HG02840 (cell line): ENCODE measurements around the gene OR4D10.
"Not testable (repeated sequence)": the region's sequence is repeated elsewhere in the genome, so short reads cannot be mapped to it uniquely, and the experiment has no call there.

Experiments
- ATAC-seq: cut with Tn5 transposase; IDR thresholded peaks from one replicate; pipeline ENCODE4 v1.9.1; 2021; ENCODE audit warnings: mild to moderate bottlenecking, moderate library complexity, moderate number of reproducible peaks; ENCODE audit not compliant: unreplicated experiment, low FRiP score

OR4D10 gene

DNA sequence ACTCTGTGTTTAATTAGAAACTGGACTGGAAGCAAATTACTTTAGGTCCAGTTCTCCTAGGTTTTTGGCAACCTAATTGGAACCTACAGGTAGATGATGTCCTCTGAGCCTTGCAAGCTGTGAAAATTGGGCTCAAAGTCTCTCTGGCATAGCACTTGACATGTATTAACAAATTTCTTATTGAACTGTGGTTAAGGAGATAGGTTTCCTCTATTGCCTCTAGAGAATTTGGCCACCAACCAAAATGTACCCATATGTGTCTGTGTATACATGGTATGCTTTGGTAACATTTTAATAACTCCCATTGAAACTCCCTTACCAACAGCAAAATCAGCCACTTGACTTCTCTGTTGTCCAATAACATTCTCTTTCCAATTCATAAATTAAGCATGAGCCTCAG is at the start of gene OR4D10:
Gene OR4D10 (plus strand): TSS at position 301 of the 400 bp plus-strand sequence. CDS start 4,115 bp downstream, outside the sequence.
- no peak for ATAC-seq

GRCh38 chr11:59423835-59424234 is 49.3 kb upstream of the OR4D10 start:
- no peak for ATAC-seq

DNA sequence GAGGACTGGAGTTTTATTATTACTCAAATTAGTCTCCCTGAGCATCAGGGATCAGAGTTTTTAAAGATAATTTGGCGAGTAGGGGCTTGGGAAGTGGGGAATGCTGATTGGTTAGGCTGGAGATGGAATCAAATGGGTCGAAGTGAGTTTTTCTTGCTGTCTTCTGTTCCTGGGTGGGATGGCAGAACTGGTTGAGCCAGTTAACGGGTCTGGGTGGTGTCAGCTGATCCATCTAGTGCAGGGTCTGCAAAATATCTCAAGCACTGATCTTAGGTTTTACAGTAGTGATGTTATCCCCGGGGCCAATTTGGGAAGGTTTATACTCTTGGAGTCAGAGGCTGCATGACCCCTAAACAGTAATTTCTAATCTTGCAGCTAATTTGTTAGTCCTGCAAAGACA is 48.0 kb upstream of the OR4D10 start:
- ATAC-seq, result no peak

GRCh38 chr11:59426361-59427067 is 46.6 kb upstream of the OR4D10 start, which contains the start of gene OR5A2:
TSS of gene OR5A2 (minus strand) at chr11:59426413. CDS start at chr11:59422953, 3,460 bp downstream.
- ATAC-seq, result no peak

- ATAC-seq, result no peak
Observed at GRCh38 chr11:59427068-59427382, 46.1 kb upstream of the OR4D10 start.

DNA sequence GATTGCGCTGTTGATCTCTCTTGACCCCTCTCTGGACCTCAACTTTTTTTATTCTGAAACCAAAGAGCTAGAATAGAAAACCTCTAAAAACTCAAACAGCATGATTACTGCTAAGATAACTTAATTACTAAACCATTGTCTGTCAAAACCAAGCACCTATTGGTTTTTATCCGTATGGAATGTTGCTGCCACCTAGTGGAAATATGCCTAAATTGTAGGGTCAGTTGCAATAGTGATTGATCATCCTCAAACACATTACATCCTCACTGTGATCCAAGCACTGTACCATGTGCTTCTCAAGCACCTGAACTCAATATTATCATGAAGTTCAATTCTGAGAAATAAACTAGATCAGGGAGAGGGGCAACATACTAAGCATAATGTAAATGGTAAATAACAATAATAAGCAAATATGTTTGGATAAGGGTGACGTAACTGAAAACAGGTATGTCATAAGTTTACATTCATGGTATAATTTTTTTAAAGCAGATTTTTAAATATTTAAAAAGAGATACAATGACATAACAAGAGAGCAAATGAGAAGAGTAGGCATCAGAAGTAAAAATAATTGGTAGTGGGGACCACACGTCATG is 43.1 kb upstream of the OR4D10 start:
- no peak for ATAC-seq

DNA sequence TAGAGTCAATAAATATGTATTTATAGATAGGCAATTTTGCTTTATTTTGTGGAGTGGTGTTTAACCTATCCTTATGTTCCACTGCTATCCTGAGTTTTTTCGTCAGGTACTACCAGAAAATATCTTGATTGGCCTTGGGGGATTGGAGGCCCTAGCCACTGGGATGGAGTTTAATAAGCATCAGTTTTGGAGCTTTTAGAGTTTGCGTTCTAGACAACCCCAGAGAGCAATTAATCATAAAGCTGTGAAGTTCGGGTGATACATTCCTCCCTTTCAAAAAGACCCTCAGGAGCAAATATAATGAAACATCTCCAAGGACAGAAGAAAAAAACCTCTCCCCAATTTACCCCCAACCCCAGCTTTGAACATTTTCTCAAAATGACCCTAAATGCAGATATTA is 36.9 kb upstream of the OR4D10 start, which contains the start of gene OR5A1:
Gene OR5A1 (plus strand): TSS at position 301 of the 400 bp plus-strand sequence. CDS start 6,700 bp downstream, outside the sequence.
- no peak for ATAC-seq

- no peak for ATAC-seq
Observed at GRCh38 chr11:59437770-59438169, 35.3 kb upstream of the OR4D10 start.

- ATAC-seq, result not testable (repeated sequence)
Observed at GRCh38 chr11:59445624-59446023, 27.5 kb upstream of the OR4D10 start.

GRCh38 chr11:59448484-59448883 is 24.6 kb upstream of the OR4D10 start:
- no peak for ATAC-seq

DNA sequence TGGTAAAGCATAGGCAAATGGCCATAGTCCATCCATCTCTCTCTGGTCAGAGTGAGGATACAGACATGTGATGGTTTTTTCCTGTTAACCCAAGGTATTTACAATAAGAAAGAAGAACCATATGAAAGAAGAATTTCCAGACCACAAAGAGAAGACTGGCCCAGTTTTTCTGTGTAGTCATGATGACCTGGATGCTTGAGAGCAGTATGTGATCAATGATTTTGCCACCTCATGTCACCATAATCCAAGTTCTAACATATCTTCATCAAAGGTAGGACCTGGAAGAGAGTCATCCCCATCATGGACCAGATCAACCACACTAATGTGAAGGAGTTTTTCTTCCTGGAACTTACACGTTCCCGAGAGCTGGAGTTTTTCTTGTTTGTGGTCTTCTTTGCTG is 16.5 kb upstream of the OR4D10 start, which contains the start of gene OR4D6:
Gene OR4D6 (plus strand): TSS at position 301 of the 400 bp plus-strand sequence. CDS start 0 bp downstream, at position 301.
- ATAC-seq, result no peak

GRCh38 chr11:59459916-59460315 is 13.2 kb upstream of the OR4D10 start:
- ATAC-seq, result no peak

DNA sequence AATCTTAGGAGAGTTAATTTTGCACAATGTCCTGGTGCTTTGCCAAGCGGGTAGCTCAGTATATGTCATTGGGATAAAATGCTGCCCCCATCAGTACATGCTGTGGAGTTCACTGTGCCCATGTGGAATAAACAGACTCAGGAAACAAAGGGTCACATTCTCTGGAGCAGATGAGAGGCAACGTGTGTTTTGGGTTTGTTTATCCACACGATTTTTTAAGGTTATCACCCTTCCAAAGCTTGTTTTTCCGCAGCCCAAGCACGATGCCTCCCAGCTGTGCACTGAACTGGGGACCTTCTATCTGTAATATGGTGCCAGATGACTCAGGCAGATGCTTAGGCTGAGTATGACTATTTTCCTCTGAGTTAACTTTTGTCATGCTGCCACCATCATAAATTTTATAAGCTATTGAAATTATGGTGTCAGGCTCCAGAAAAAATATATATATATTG is 9.9 kb upstream of the OR4D10 start:
- ATAC-seq, result no peak

- ATAC-seq, result no peak
Observed at GRCh38 chr11:59475176-59475575, 2.1 kb downstream of the OR4D10 start.

GRCh38 chr11:59479906-59480305 is 6.8 kb downstream of the OR4D10 start:
- ATAC-seq, result no peak

- ATAC-seq, result no peak
Observed at GRCh38 chr11:59480359-59480758, 7.2 kb downstream of the OR4D10 start.

DNA sequence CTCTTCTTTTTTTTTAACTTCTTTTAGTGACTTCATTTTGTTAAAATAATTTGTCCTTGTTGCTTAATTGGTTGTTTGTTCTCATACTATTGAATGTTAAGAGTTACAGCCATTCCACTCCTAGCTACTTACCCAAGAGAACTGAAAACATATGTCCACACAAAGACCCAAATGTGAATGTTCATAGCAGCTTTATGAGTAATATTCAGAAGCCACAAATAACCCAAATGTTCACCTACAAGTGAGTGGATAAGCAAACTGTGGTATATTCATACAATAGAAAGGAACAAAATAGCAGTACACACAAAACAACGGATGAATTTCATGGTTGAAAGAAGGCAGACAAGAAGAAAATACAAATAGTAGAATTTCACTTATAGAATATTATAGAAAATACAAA is 28.8 kb downstream of the OR4D10 start:
- no peak for ATAC-seq

GRCh38 chr11:59503276-59503675 is 30.2 kb downstream of the OR4D10 start, which contains the start of gene OR4D11:
TSS of gene OR4D11 (plus strand) at chr11:59503576. CDS start at chr11:59503576, 0 bp downstream.
- ATAC-seq, result no peak

DNA sequence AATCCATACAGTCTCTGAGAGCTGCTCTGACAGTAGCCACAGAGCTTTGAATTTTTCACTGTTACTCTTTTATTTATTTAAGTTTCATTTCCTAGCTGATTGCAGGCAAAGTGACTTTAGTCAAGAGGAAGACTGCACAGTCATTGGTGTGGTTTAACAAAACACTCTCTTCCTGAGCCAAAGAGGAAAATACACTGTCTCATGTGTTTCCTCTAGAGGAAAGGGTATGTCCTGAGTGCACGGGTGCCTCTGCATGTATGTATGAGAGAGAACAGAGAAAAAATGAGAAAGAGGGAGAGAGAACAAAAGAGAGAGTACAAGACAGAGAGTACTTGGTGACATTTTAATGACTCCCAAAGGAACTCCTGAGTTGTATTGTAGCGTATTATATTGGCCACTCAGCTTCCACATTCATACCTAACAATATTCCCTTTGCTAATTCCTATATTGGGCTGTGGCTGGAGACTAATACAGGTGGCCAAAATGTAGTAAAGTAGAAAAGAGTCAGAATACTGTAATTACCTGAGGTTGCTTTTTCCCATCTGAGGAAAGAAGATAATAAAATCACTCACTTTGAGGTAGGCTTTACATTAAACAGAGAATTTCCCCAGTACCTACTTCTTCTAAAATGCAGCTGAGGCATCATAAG is 38.0 kb downstream of the OR4D10 start, which contains the start of gene OR4D9:
Gene OR4D9 (plus strand): TSS at position 599 of the 649 bp plus-strand sequence. CDS start 3,374 bp downstream, outside the sequence.
- ATAC-seq, result no peak

DNA sequence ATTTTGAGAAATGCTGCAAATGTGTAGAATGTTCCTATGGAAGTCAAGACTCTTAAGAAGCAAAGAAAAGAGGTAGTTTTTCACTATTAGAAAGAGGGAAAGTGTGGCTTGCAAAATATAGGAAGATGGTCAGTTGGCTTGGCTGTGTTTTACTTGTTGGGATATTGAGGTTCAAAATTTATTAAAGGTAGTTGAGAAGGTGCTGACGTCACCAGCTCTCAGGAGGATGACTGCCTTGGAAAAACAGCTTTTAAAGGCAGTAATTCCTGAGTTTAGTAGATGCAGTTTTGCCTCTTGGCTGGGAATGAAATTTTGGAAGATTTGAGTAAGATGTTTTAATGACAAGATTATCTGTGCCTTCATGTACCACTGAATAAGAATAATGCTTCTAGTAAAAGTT is 38.6 kb downstream of the OR4D10 start:
- no peak for ATAC-seq

DNA sequence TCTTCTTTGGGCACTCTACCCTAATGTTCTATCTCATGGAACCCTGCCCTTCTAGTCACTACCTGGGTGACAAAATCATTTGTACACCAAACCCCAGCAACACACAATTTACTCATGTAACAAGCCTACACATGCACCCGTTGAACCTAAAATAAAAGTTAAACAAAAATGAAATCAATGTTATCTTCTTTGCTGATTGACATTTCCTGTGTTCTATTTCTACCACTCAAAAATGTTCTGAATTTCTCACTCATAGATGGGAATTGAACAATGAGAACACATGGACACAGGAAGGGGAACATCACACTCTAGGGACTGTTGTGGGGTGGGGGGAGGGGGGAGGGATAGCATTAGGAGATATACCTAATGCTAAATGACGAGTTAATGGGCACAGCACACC is 47.0 kb downstream of the OR4D10 start:
- ATAC-seq, result not testable (repeated sequence)
